ENCODE results near the gene SLIT1. TPM values are rescaled to one million over a fixed set of nuclear protein-coding genes. Genes with fewer than 3 reads are reported as not detected.

SLIT1 gene
- total and polyA plus RNA-seq, 2 of the 8 experiments (the other 6 are each of a cell fraction or from before 2014, with no cell fraction given) = 0.70 to 0.88 TPM

DNA sequence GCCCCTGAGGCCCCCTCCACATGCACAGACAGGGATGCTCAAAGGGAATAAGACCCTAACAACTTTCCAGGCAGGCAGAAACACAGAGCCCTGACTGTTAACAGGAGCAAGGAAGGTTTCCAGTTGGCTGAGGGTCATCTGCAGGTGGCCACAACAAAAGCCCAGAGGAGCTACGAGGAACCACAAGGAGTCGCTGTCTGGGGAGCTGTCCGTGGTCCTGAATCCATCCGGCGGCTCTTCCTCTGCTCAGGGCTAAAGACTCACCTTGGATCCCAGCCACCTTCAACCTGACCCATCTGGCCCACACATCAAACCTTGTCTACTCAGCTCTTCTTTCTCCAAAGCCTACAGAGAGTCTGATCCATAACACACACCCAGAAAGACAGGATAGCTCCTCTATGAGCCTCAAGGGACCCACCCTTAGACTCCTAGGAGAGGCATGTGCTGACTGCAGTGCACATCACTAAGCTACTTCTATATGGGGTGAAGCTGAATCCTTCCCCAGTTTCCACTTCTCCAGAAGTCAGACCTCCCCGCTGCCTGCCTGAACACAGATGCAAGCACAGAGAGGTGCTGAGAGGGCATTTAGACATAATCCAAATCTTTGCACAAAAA lies 104.0 kb downstream of the SLIT1 start (continued):
- TF ChIP-seq, protein P1, sequence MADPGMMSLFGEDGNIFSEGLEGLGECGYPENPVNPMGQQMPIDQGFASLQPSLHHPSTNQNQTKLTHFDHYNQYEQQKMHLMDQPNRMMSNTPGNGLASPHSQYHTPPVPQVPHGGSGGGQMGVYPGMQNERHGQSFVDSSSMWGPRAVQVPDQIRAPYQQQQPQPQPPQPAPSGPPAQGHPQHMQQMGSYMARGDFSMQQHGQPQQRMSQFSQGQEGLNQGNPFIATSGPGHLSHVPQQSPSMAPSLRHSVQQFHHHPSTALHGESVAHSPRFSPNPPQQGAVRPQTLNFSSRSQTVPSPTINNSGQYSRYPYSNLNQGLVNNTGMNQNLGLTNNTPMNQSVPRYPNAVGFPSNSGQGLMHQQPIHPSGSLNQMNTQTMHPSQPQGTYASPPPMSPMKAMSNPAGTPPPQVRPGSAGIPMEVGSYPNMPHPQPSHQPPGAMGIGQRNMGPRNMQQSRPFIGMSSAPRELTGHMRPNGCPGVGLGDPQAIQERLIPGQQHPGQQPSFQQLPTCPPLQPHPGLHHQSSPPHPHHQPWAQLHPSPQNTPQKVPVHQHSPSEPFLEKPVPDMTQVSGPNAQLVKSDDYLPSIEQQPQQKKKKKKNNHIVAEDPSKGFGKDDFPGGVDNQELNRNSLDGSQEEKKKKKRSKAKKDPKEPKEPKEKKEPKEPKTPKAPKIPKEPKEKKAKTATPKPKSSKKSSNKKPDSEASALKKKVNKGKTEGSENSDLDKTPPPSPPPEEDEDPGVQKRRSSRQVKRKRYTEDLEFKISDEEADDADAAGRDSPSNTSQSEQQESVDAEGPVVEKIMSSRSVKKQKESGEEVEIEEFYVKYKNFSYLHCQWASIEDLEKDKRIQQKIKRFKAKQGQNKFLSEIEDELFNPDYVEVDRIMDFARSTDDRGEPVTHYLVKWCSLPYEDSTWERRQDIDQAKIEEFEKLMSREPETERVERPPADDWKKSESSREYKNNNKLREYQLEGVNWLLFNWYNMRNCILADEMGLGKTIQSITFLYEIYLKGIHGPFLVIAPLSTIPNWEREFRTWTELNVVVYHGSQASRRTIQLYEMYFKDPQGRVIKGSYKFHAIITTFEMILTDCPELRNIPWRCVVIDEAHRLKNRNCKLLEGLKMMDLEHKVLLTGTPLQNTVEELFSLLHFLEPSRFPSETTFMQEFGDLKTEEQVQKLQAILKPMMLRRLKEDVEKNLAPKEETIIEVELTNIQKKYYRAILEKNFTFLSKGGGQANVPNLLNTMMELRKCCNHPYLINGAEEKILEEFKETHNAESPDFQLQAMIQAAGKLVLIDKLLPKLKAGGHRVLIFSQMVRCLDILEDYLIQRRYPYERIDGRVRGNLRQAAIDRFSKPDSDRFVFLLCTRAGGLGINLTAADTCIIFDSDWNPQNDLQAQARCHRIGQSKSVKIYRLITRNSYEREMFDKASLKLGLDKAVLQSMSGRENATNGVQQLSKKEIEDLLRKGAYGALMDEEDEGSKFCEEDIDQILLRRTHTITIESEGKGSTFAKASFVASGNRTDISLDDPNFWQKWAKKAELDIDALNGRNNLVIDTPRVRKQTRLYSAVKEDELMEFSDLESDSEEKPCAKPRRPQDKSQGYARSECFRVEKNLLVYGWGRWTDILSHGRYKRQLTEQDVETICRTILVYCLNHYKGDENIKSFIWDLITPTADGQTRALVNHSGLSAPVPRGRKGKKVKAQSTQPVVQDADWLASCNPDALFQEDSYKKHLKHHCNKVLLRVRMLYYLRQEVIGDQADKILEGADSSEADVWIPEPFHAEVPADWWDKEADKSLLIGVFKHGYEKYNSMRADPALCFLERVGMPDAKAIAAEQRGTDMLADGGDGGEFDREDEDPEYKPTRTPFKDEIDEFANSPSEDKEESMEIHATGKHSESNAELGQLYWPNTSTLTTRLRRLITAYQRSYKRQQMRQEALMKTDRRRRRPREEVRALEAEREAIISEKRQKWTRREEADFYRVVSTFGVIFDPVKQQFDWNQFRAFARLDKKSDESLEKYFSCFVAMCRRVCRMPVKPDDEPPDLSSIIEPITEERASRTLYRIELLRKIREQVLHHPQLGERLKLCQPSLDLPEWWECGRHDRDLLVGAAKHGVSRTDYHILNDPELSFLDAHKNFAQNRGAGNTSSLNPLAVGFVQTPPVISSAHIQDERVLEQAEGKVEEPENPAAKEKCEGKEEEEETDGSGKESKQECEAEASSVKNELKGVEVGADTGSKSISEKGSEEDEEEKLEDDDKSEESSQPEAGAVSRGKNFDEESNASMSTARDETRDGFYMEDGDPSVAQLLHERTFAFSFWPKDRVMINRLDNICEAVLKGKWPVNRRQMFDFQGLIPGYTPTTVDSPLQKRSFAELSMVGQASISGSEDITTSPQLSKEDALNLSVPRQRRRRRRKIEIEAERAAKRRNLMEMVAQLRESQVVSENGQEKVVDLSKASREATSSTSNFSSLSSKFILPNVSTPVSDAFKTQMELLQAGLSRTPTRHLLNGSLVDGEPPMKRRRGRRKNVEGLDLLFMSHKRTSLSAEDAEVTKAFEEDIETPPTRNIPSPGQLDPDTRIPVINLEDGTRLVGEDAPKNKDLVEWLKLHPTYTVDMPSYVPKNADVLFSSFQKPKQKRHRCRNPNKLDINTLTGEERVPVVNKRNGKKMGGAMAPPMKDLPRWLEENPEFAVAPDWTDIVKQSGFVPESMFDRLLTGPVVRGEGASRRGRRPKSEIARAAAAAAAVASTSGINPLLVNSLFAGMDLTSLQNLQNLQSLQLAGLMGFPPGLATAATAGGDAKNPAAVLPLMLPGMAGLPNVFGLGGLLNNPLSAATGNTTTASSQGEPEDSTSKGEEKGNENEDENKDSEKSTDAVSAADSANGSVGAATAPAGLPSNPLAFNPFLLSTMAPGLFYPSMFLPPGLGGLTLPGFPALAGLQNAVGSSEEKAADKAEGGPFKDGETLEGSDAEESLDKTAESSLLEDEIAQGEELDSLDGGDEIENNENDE (IDR thresholded peaks at IDR 0.05; ENCODE audit: insufficient replicate concordance, low read length) = no peak
- TF ChIP-seq ZNF274 (IDR thresholded peaks at IDR 0.05; ENCODE audit: borderline replicate concordance, extremely low read depth, low read length) (no peak), JUND (IDR thresholded peaks at IDR 0.05; ENCODE audit: low read length) (0 out of 2 replicates have a peak, but pooled peaks have one; percentile 11), POU5F1 (IDR thresholded peaks at IDR 0.05; ENCODE audit: low read depth, low read length) (no peak), RAD21 (IDR thresholded peaks at IDR 0.05 in 1 of 2, conservative IDR thresholded peaks at IDR 0.05 in 1 of 2; ENCODE audit: low read depth in 2 of 2, low read length in 2 of 2) (peak; percentile 66 to 73), ASH2L (IDR thresholded peaks at IDR 0.05; ENCODE audit: low read length) (no peak), SAP30 (IDR thresholded peaks at IDR 0.05; ENCODE audit: insufficient read depth, insufficient replicate concordance, low read length) (peak; percentile 72), KDM1A (IDR thresholded peaks at IDR 0.05; ENCODE audit: borderline replicate concordance, low read length) (peak; percentile 16; the same call in 1 of the 2 replicates), HDAC2 (IDR thresholded peaks at IDR 0.05; ENCODE audit: borderline replicate concordance in 1 of 2, low read depth in 2 of 2, low read length in 2 of 2) (peak in 1 of 2 experiments; percentile 68; a peak in 1 of 4 replicates)

All from H1 (cell line).